H9 (cell line): ENCODE measurements around the gene NPR1. TPM values are rescaled to one million over a fixed set of nuclear protein-coding genes. Genes with fewer than 3 reads are reported as not detected.

Source experiments
- DNase-seq: peaks from one replicate; pipeline ENCODE4 v3.0.0-alpha.2; 2017
- H2AFZ ChIP-seq: one replicate; pipeline ENCODE4 v1.6.1; 2013; ENCODE audit warnings: mild to moderate bottlenecking, low read length, control low read depth, moderate library complexity
- H2AK5ac ChIP-seq: 2 replicates; pipeline ENCODE4 v1.6.1; 2013; ENCODE audit warnings: low read length, control low read depth, mixed read lengths; ENCODE audit not compliant: insufficient read length
- H2BK120ac ChIP-seq: one replicate; pipeline ENCODE4 v1.6.1; 2013; ENCODE audit warnings: low read depth, mild to moderate bottlenecking, low read length, control low read depth, inconsistent platforms; ENCODE audit not compliant: poor library complexity, severe bottlenecking
- H2BK12ac ChIP-seq: 2 replicates; pipeline ENCODE4 v1.6.1; 2013; ENCODE audit warnings: low read length, control low read depth, mixed read lengths, low read depth; ENCODE audit not compliant: insufficient read length
- H2BK15ac ChIP-seq: 2 replicates; pipeline ENCODE4 v1.6.1; 2013; ENCODE audit warnings: low read depth, low read length, control low read depth
- H2BK20ac ChIP-seq: one replicate; pipeline ENCODE4 v1.6.1; 2013; ENCODE audit warnings: low read depth, mild to moderate bottlenecking, low read length, control low read depth, inconsistent platforms; ENCODE audit not compliant: poor library complexity, severe bottlenecking
- H2BK5ac ChIP-seq: 2 replicates; pipeline ENCODE4 v1.6.1; 2013; ENCODE audit warnings: low read length, control low read depth, mixed read lengths; ENCODE audit not compliant: insufficient read length
- H3K14ac ChIP-seq: 2 replicates; pipeline ENCODE4 v1.6.1; 2013; ENCODE audit warnings: low read length, control low read depth; ENCODE audit not compliant: insufficient read depth
- H3K18ac ChIP-seq: 2 replicates; pipeline ENCODE4 v1.6.1; 2013; ENCODE audit warnings: low read depth, mild to moderate bottlenecking, mixed read lengths, low read length, control low read depth; ENCODE audit not compliant: insufficient read length
- H3K23ac ChIP-seq: 2 replicates; pipeline ENCODE4 v1.6.1; 2013; ENCODE audit warnings: low read length, control low read depth, mixed read lengths, low read depth; ENCODE audit not compliant: insufficient read length
- H3K23me2 ChIP-seq: 2 replicates; pipeline ENCODE4 v1.6.1; 2013; ENCODE audit warnings: low read depth, mild to moderate bottlenecking, mixed read lengths, low read length, control low read depth; ENCODE audit not compliant: insufficient read length, poor library complexity, severe bottlenecking
- H3K27ac ChIP-seq: 2 replicates; pipeline ENCODE4 v1.5.1; 2013; ENCODE audit warnings: low read length, control low read depth, mixed read lengths, low read depth; ENCODE audit not compliant: insufficient read length
- H3K27me3 ChIP-seq: 2 replicates; pipeline ENCODE4 v1.6.1; 2013; ENCODE audit warnings: low read length, control low read depth, inconsistent platforms; ENCODE audit not compliant: insufficient read depth
- H3K4ac ChIP-seq: 2 replicates; pipeline ENCODE4 v1.6.1; 2013; ENCODE audit warnings: low read depth, mild to moderate bottlenecking, control low read depth, inconsistent platforms, low read length, moderate library complexity
- H3K4me1 ChIP-seq: 2 replicates; pipeline ENCODE4 v1.6.1; 2013; ENCODE audit warnings: low read length, control low read depth, inconsistent platforms; ENCODE audit not compliant: insufficient read depth
- H3K4me2 ChIP-seq: 2 replicates; pipeline ENCODE4 v1.6.1; 2013; ENCODE audit warnings: low read length, control low read depth, mixed read lengths; ENCODE audit not compliant: insufficient read length, insufficient read depth
- H3K56ac ChIP-seq: 2 replicates; pipeline ENCODE4 v1.6.1; 2013; ENCODE audit warnings: low read depth, mild to moderate bottlenecking, mixed read lengths, low read length, control low read depth; ENCODE audit not compliant: insufficient read length
- H3K79me1 ChIP-seq: 2 replicates; pipeline ENCODE4 v1.6.1; 2013; ENCODE audit warnings: low read depth, mild to moderate bottlenecking, moderate library complexity, low read length, control low read depth, inconsistent platforms; ENCODE audit not compliant: insufficient read depth, poor library complexity, severe bottlenecking
- H3K79me2 ChIP-seq: 2 replicates; pipeline ENCODE4 v1.6.1; 2013; ENCODE audit warnings: low read length, control low read depth, inconsistent platforms; ENCODE audit not compliant: insufficient read depth
- H3K9ac ChIP-seq: 2 replicates; pipeline ENCODE4 v1.6.1; 2013; ENCODE audit warnings: low read length, control low read depth, mixed read lengths; ENCODE audit not compliant: insufficient read length; ENCODE audit errors: extremely low read depth
- H3K9me3 ChIP-seq: one replicate; pipeline ENCODE4 v1.6.1; 2013; ENCODE audit warnings: low read depth, low read length, inconsistent platforms; ENCODE audit not compliant: control insufficient read depth
- H3T11ph ChIP-seq: one replicate; pipeline ENCODE4 v1.6.1; 2013; ENCODE audit warnings: mild to moderate bottlenecking, low read length, control low read depth, inconsistent platforms
- H4K20me1 ChIP-seq: one replicate; pipeline ENCODE4 v1.6.1; 2013; ENCODE audit not compliant: control insufficient read depth, insufficient read length, insufficient read depth
- H4K5ac ChIP-seq: 2 replicates; pipeline ENCODE4 v1.6.1; 2013; ENCODE audit warnings: low read depth, mild to moderate bottlenecking, mixed read lengths, low read length, control low read depth; ENCODE audit not compliant: insufficient read length
- H4K8ac ChIP-seq: replicated peaks from 2 replicates; pipeline ENCODE4 v1.6.1; 2013; ENCODE audit warnings: low read length, control low read depth, mixed read lengths, low read depth; ENCODE audit not compliant: insufficient read length
- H4K91ac ChIP-seq: 2 replicates; pipeline ENCODE4 v1.6.1; 2013; ENCODE audit warnings: low read depth, mild to moderate bottlenecking, moderate library complexity, mixed read lengths, low read length, control low read depth; ENCODE audit not compliant: insufficient read length
- H3K27ac Mint-ChIP-seq, 3 experiments: 2 replicates in 2 of 3; 3 replicates in 1 of 3; pipeline ENCODE4 v1.8.0; 2020 to 2021; ENCODE audit warnings: mixed read lengths in 3 of 3, mild to moderate bottlenecking in 1 of 3, moderate library complexity in 1 of 3
- H3K27me3 Mint-ChIP-seq: 2 replicates; pipeline ENCODE4 v1.8.0; 2021; ENCODE audit warnings: low read depth, mild to moderate bottlenecking, moderate library complexity, mixed read lengths
- H3K36me3 Mint-ChIP-seq, 3 experiments: 2 replicates in 2 of 3; 3 replicates in 1 of 3; pipeline ENCODE4 v1.8.0; 2020 to 2021; ENCODE audit warnings: low read depth in 3 of 3, mixed read lengths in 3 of 3; ENCODE audit not compliant: insufficient read depth in 1 of 3
- H3K4me1 Mint-ChIP-seq, 2 experiments: 2 replicates each; pipeline ENCODE4 v1.8.0; 2020; ENCODE audit warnings: mixed read lengths in 2 of 2
- H3K4me3 Mint-ChIP-seq, 2 experiments: 2 replicates in 1 of 2; 3 replicates in 1 of 2; pipeline ENCODE4 v1.8.0; 2020 to 2021; ENCODE audit warnings: mild to moderate bottlenecking in 2 of 2, mixed read lengths in 2 of 2, moderate library complexity in 1 of 2
- H3K9me3 Mint-ChIP-seq, 2 experiments: 2 replicates in 1 of 2; 3 replicates in 1 of 2; pipeline ENCODE4 v1.8.0; 2020; ENCODE audit warnings: mild to moderate bottlenecking in 2 of 2, mixed read lengths in 2 of 2, moderate library complexity in 1 of 2
- CTCF ChIP-seq: fragments of 200-600 bp; sonication (generic); conservative IDR thresholded peaks from 3 replicates; pipeline ENCODE4 v1.8.0; 2021; ENCODE audit warnings: antibody characterized with exemption, mild to moderate bottlenecking
- WGBS: extraction: QIAGEN DNeasy Blood & Tissue Kit; methylation state at CpG from one replicate; pipeline ENCODE4 v1.1.7; 2013; ENCODE audit warnings: missing lambda C conversion rate, low lambda C conversion rate, mixed read lengths; ENCODE audit not compliant: insufficient read length; ENCODE audit errors: extremely low coverage; 5-methylcytosine and 5-hydroxymethylcytosine counted together
- total RNA-seq: library from RNA; stranded (reverse); gene quantifications from 2 replicates; pipeline ENCODE4 v1.2.1, GENCODE V29; 2021

NPR1 gene
- total RNA-seq, 1 experiment from 2014 or later: 8.6 TPM

- peak; percentile 37; the same call in 2 of the 3 replicates for TF ChIP-seq CTCF
- WGBS: no CpG with 5 or more reads among the region's 35 CpGs
- H2BK120ac ChIP-seq: peak within 1 kb of the TSS; percentile 99
- H3K56ac ChIP-seq: peak within 1 kb of the TSS; percentile 20
- no peaks in the 10 kb centered on the region for H3K27me3 ChIP-seq
- H3K4ac ChIP-seq: peak within 1 kb of the TSS; percentile 95
- H3K14ac ChIP-seq: peak within 1 kb of the TSS; percentile 98
- H3K18ac ChIP-seq: peak within 1 kb of the TSS; percentile 96
- H2BK12ac ChIP-seq: peak within 1 kb of the TSS; percentile 70
- peak within 1 kb of the TSS; percentile 89 for H3T11ph ChIP-seq
- DNase-seq: peak; percentile 99
- peak within 1 kb of the TSS; percentile 91 for H2AFZ ChIP-seq
- peak within 1 kb of the TSS; percentile 97 for H3K9ac ChIP-seq
- H3K4me1 ChIP-seq: no peaks in the 10 kb centered on the region
- no peak within 1 kb of the TSS for H2AK5ac ChIP-seq
- Mint-ChIP-seq H3K9me3 (no peaks in the 10 kb centered on the region), H3K36me3 (peaks cover 0 to 43% (median 41%) of the 10 kb centered on the region in 3 experiments; a peak in 4 of 7 replicates), H3K4me3 (no peak within 1 kb of the TSS), H3K4me1 (peaks cover 9 to 12% of the 10 kb centered on the region in 2 experiments; a peak in 3 of 4 replicates), H3K27me3 (no peaks in the 10 kb centered on the region; the same call in 1 of the 2 replicates), H3K27ac (peak within 1 kb of the TSS in 1 of 3 experiments; percentile 59; a peak in 2 of 7 replicates)
- H3K79me2 ChIP-seq: peaks cover 15% of the 10 kb centered on the region
- peak within 1 kb of the TSS; percentile 96 for H4K91ac ChIP-seq
- no peak within 1 kb of the TSS for H2BK5ac ChIP-seq
- no peak within 1 kb of the TSS for H4K8ac ChIP-seq
- no peak within 1 kb of the TSS for H2BK20ac ChIP-seq
- no peaks in the 10 kb centered on the region for H3K9me3 ChIP-seq
- H4K20me1 ChIP-seq: no peaks in the 10 kb centered on the region
- peaks cover 11% of the 10 kb centered on the region for H3K23me2 ChIP-seq
- H2BK15ac ChIP-seq: no peak within 1 kb of the TSS
- peaks cover 17% of the 10 kb centered on the region for H3K79me1 ChIP-seq
- H4K5ac ChIP-seq: no peak within 1 kb of the TSS
- peak within 1 kb of the TSS; percentile 71 for H3K27ac ChIP-seq
- peak within 1 kb of the TSS; percentile 89 for H3K4me2 ChIP-seq
- no peak within 1 kb of the TSS for H3K23ac ChIP-seq
These were observed 7.4 kb upstream of the NPR1 start, which contains the start of gene ILF2 for GRCh38 chr1:153670859-153671627. TSS of gene ILF2 (minus strand) at chr1:153670993. CDS start at chr1:153670922, 71 bp downstream.
